Tibial nerve (tissue), 3 donors: ENCODE data around the gene TIMM17A.

Experiments
- CTCF ChIP-seq, 5 experiments: fragments of 200-600 bp in 3 of 5; fragments of 450-650 bp in 2 of 5; sonication (generic) in 3 of 5; IDR thresholded peaks; one replicate each; pipeline ENCODE4 v1.5.1; 2016 to 2019; ENCODE audit warnings: antibody characterized with exemption in 5 of 5, mild to moderate bottlenecking in 3 of 5, moderate library complexity in 2 of 5
- POLR2A ChIP-seq, 2 donors: fragments of 450-650 bp; IDR thresholded peaks; one replicate each; pipeline ENCODE4 v1.6.1; 2017; ENCODE audit warnings: antibody characterized with exemption in 2 of 2, mild to moderate bottlenecking in 2 of 2, moderate library complexity in 2 of 2

- TF ChIP-seq CTCF (IDR thresholded peaks at IDR 0.05) (no peak), POLR2A (IDR thresholded peaks at IDR 0.05) (no peak)
Measured at GRCh38 chr1:202002507-202002906, 47.2 kb downstream of the TIMM17A start.
